ENCODE measurements around the gene CDH23.

The CDH23 gene

GRCh38 chr10:71857934-71858890, 461.5 kb downstream of the CDH23 start:
- H3K36me3 ChIP-seq (ENCODE audit: control insufficient read depth in 5 of 5, insufficient read depth in 5 of 5, low read length in 5 of 5): no peaks in the 10 kb centered on the region
- no peak overlapping the region for H3K9ac ChIP-seq (ENCODE audit: low read length in 5 of 5)
- H3K9me3 ChIP-seq (ENCODE audit: control insufficient read depth in 5 of 5, low read length in 5 of 5): no peaks in the 10 kb centered on the region
- no peak overlapping the region for H3K27ac ChIP-seq (ENCODE audit: low read depth, low read length)
- peaks cover 5 to 30% (median 22%) of the 10 kb centered on the region in 5 donors for H3K4me1 ChIP-seq (ENCODE audit: control insufficient read depth in 5 of 5, insufficient read depth in 5 of 5, low read length in 5 of 5)
- H3K4me3 ChIP-seq (ENCODE audit: low read depth in 1 of 5, low read length in 5 of 5): no peak overlapping the region
- H3K27me3 ChIP-seq (ENCODE audit: control insufficient read depth in 5 of 5, insufficient read depth in 4 of 5, low read length in 5 of 5): no peaks in the 10 kb centered on the region

DNA sequence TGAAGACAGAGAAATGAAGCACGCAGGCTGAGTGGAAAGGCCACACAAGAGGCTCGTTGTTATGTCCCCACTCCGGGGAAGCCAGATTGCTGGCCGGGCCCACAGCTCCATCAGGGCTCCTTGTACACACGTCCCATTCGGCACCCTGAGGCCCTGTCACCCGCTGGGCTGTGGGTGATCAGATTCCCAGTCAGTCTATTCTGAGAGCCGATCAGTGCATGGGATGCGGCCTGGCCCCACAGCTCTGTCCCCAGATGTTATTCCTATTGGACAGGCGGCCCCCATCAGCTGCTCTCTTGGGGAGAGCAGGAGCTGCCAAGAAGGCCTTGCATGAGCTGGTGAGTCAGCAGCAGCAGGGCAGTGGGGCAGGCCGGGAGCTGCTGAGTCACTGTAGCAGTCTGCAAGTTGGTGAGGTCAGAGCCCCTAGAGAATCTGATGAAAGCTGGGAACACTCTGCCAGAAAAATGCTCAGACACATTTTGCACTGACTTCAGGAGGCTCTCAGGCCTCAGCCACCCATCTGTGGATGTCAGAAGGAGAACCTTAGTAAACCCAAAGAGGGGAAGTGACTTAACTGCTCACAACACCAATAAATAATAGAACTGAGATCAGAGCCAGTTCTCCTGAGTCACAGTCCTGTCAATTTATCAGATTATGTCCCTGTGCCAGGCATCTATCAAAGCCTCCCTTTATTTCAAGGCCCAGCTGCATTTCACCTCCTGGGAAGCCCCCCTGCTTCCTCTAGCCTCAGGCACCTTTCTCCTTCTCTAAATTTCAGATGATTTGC, 463.7 kb downstream of the CDH23 start:
- Histone ChIP-seq H3K36me3 (ENCODE audit: control insufficient read depth in 5 of 5, insufficient read depth in 5 of 5, low read length in 5 of 5) (no peaks in the 10 kb centered on the region), H3K9ac (ENCODE audit: low read length in 5 of 5) (peak overlapping the region in 4 of 5 donors; percentile 70 to 83 (median 72)), H3K4me1 (ENCODE audit: control insufficient read depth in 5 of 5, insufficient read depth in 5 of 5, low read length in 5 of 5) (peaks cover 5 to 30% (median 22%) of the 10 kb centered on the region in 5 donors), H3K27me3 (ENCODE audit: control insufficient read depth in 5 of 5, insufficient read depth in 4 of 5, low read length in 5 of 5) (no peaks in the 10 kb centered on the region), H3K9me3 (ENCODE audit: control insufficient read depth in 5 of 5, low read length in 5 of 5) (no peaks in the 10 kb centered on the region), H3K4me3 (ENCODE audit: low read depth in 1 of 5, low read length in 5 of 5) (peak overlapping the region in 1 of 5 donors; percentile 13), H3K27ac (ENCODE audit: low read depth, low read length) (peak overlapping the region; percentile 97)

DNA sequence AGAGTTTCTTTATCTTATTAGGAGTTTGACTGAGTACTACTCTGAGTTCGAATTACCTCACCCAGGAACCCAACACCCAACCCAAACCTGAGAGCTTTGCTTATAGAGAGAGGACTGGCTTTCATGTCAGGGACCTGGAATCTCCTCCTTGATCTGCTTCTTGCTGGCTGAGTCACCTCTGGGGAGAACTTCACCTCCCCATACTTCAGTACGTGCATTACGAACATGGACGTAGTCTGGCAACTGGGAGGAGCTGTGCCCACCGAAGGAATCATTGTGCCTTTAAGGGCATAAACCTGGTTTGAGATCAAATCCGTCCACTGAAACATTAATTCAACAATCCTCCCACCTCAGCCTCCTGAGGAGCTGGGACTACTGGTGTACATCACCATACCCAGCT, 466.5 kb downstream of the CDH23 start:
- Histone ChIP-seq H3K27me3 (ENCODE audit: control insufficient read depth in 5 of 5, insufficient read depth in 4 of 5, low read length in 5 of 5) (no peaks in the 10 kb centered on the region), H3K4me1 (ENCODE audit: control insufficient read depth in 5 of 5, insufficient read depth in 5 of 5, low read length in 5 of 5) (peaks cover 5 to 32% (median 22%) of the 10 kb centered on the region in 5 donors), H3K4me3 (ENCODE audit: low read depth in 1 of 5, low read length in 5 of 5) (no peak overlapping the region), H3K9me3 (ENCODE audit: control insufficient read depth in 5 of 5, low read length in 5 of 5) (no peaks in the 10 kb centered on the region), H3K27ac (ENCODE audit: low read depth, low read length) (no peak overlapping the region), H3K36me3 (ENCODE audit: control insufficient read depth in 5 of 5, insufficient read depth in 5 of 5, low read length in 5 of 5) (no peaks in the 10 kb centered on the region), H3K9ac (ENCODE audit: low read length in 5 of 5) (no peak overlapping the region)

- Histone ChIP-seq H3K9me3 (ENCODE audit: control insufficient read depth in 5 of 5, low read length in 5 of 5) (no peaks in the 10 kb centered on the region), H3K4me3 (ENCODE audit: low read depth in 1 of 5, low read length in 5 of 5) (no peak overlapping the region), H3K4me1 (ENCODE audit: control insufficient read depth in 5 of 5, insufficient read depth in 5 of 5, low read length in 5 of 5) (peaks cover 6 to 22% (median 17%) of the 10 kb centered on the region in 5 donors), H3K27me3 (ENCODE audit: control insufficient read depth in 5 of 5, insufficient read depth in 4 of 5, low read length in 5 of 5) (no peaks in the 10 kb centered on the region), H3K9ac (ENCODE audit: low read length in 5 of 5) (no peak overlapping the region), H3K27ac (ENCODE audit: low read depth, low read length) (no peak overlapping the region), H3K36me3 (ENCODE audit: control insufficient read depth in 5 of 5, insufficient read depth in 5 of 5, low read length in 5 of 5) (no peaks in the 10 kb centered on the region)
Measured at GRCh38 chr10:71864911-71865361, 468.2 kb downstream of the CDH23 start.

Data from subcutaneous abdominal adipose tissue (tissue), 5 donors.